Activated CD8-positive, alpha-beta memory T cell treated with anti-CD3 and anti-CD28 coated beads, Interleukin-2, amount 50 U/mL, for 1 hour (primary cell): ENCODE measurements around the gene GFOD1.
"Not testable (repeated sequence)": the region's sequence is repeated elsewhere in the genome, so short reads cannot be mapped to it uniquely, and the experiment has no call there.

Experiments
- DNase-seq: peaks from one replicate; pipeline ENCODE4 v3.0.0-alpha.2; 2020; ENCODE audit errors: extremely low read depth

The GFOD1 gene

GRCh38 chr6:13404892-13405254 lies 82.5 kb downstream of the GFOD1 start:
- DNase-seq, result no peak

GRCh38 chr6:13404228-13404891 lies 83.0 kb downstream of the GFOD1 start:
- DNase-seq, result no peak

- DNase-seq, result no peak
Measured at GRCh38 chr6:13402711-13403110, 84.7 kb downstream of the GFOD1 start.

- no peak for DNase-seq
Measured at GRCh38 chr6:13400772-13401171, 86.6 kb downstream of the GFOD1 start.

- no peak for DNase-seq
Measured at GRCh38 chr6:13398421-13398994, 88.9 kb downstream of the GFOD1 start.

- no peak for DNase-seq
Measured at GRCh38 chr6:13398069-13398381, 89.4 kb downstream of the GFOD1 start.

- no peak for DNase-seq
Measured at GRCh38 chr6:13397359-13398068, 89.9 kb downstream of the GFOD1 start.

- DNase-seq, result no peak
Measured at GRCh38 chr6:13396241-13396792, 91.1 kb downstream of the GFOD1 start.

GRCh38 chr6:13395272-13396237 lies 91.8 kb downstream of the GFOD1 start:
- no peak for DNase-seq

- no peak for DNase-seq
Measured at GRCh38 chr6:13392462-13392861, 94.9 kb downstream of the GFOD1 start.

- DNase-seq, result no peak
Measured at GRCh38 chr6:13391537-13391936, 95.9 kb downstream of the GFOD1 start.

GRCh38 chr6:13390658-13391057 lies 96.7 kb downstream of the GFOD1 start:
- DNase-seq, result no peak

- not testable (repeated sequence) for DNase-seq
Measured at GRCh38 chr6:13389237-13389636, 98.2 kb downstream of the GFOD1 start.

GRCh38 chr6:13388769-13389168 lies 98.6 kb downstream of the GFOD1 start:
- not testable (repeated sequence) for DNase-seq

GRCh38 chr6:13384966-13385365 lies 102.4 kb downstream of the GFOD1 start:
- no peak for DNase-seq

- DNase-seq, result no peak
Measured at GRCh38 chr6:13384506-13384905, 102.9 kb downstream of the GFOD1 start.

GRCh38 chr6:13383328-13384163 lies 103.9 kb downstream of the GFOD1 start:
- no peak for DNase-seq

- no peak for DNase-seq
Measured at GRCh38 chr6:13380761-13381160, 106.6 kb downstream of the GFOD1 start.

GRCh38 chr6:13378669-13379590 lies 108.5 kb downstream of the GFOD1 start:
- DNase-seq, result no peak
